Thyroid gland (tissue), 4 donors: ENCODE results near the gene MTIF2.

ENCODE experiments used
- POLR2A ChIP-seq, 2 donors: fragments of 450-650 bp; IDR thresholded peaks; one replicate each; pipeline ENCODE4 v1.6.1; 2017; ENCODE audit warnings: antibody characterized with exemption in 2 of 2, mild to moderate bottlenecking in 2 of 2, moderate library complexity in 1 of 2
- TF ChIP-seq, protein P1 (sequence below), 6 experiments: fragments of 200-600 bp in 3 of 6; fragments of 450-650 bp in 3 of 6; sonication (generic) in 3 of 6; IDR thresholded peaks; one replicate each; pipeline ENCODE4 v1.5.1; 2016 to 2019; ENCODE audit warnings: antibody characterized with exemption in 6 of 6, mild to moderate bottlenecking in 2 of 6, inconsistent platforms in 1 of 6, moderate library complexity in 1 of 6

DNA sequence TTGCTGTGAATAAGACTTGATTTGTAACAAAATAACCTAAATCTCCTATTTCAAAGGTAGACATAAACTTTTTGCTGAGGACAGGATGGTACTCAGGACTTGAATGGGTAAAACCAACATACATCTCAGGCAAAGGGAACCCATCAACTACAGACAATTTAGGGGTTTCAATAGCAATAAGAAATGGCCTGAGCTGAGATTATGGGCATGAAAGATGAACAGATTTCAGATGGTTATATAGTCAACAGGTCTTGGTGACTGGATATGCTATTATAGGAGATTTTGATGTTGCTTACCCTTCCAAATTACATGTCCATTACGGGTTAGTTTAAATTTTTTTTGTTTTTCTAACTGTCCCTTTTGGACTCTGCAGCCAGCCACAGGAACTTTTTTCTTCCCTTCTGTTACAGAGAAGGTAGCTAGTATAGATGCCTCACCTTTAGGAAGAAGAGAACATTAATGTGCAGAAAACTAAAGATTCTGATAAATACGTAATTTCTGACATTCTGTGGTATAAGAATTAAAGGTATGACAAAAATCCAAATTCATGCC lies 32.0 kb downstream of the MTIF2 start:
- TF ChIP-seq, protein P1, sequence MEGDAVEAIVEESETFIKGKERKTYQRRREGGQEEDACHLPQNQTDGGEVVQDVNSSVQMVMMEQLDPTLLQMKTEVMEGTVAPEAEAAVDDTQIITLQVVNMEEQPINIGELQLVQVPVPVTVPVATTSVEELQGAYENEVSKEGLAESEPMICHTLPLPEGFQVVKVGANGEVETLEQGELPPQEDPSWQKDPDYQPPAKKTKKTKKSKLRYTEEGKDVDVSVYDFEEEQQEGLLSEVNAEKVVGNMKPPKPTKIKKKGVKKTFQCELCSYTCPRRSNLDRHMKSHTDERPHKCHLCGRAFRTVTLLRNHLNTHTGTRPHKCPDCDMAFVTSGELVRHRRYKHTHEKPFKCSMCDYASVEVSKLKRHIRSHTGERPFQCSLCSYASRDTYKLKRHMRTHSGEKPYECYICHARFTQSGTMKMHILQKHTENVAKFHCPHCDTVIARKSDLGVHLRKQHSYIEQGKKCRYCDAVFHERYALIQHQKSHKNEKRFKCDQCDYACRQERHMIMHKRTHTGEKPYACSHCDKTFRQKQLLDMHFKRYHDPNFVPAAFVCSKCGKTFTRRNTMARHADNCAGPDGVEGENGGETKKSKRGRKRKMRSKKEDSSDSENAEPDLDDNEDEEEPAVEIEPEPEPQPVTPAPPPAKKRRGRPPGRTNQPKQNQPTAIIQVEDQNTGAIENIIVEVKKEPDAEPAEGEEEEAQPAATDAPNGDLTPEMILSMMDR (IDR thresholded peaks at IDR 0.05): no peak
- TF ChIP-seq POLR2A (IDR thresholded peaks at IDR 0.05): no peak
